GM12878 (cell line): ENCODE results near the gene B3GNT7. TPM values are rescaled to one million over a fixed set of nuclear protein-coding genes. Genes with fewer than 3 reads are reported as not detected.

Source experiments
- KLF5 ChIP-seq: fragments of 450-650 bp; IDR thresholded peaks from 2 replicates; pipeline ENCODE4 v1.6.1; 2014; ENCODE audit warnings: mild to moderate bottlenecking; ENCODE audit not compliant: partially characterized antibody
- MEF2A ChIP-seq: IDR thresholded peaks from 2 replicates; pipeline ENCODE4 v1.6.1; 2011; ENCODE audit warnings: low read depth, mild to moderate bottlenecking, low read length, moderate library complexity; ENCODE audit not compliant: insufficient read depth
- NR2C1 ChIP-seq: fragments of 450-650 bp; IDR thresholded peaks from 2 replicates; pipeline ENCODE4 v1.6.1; 2017; ENCODE audit warnings: antibody characterized with exemption, mild to moderate bottlenecking, moderate library complexity
- POU2F2 ChIP-seq: IDR thresholded peaks from 3 replicates; pipeline ENCODE4 v1.6.1; 2011; ENCODE audit warnings: low read depth, mild to moderate bottlenecking, low read length, borderline replicate concordance
- TBL1XR1 ChIP-seq: IDR thresholded peaks from 2 replicates; pipeline ENCODE4 v1.6.1; 2012; ENCODE audit warnings: low read depth, low read length, improper control_type of control experiment
- polyA plus RNA-seq, 11 experiments: library from polyadenylated mRNA; depleted of rRNA in 4 of 11; unstranded in 6 of 11; stranded (reverse) in 5 of 11; fragments of >200 nt; fragmentation: Nextera tagmentation in 4 of 11; fragmentation: Illumina TruSeq in 1 of 11; extraction: Ambion mirVana in 4 of 11; extraction: Trizol in 1 of 11; gene quantifications; 1 replicate in 1 of 11; 2 replicates in 10 of 11; pipeline versions ENCODE4 v1.2.1 to v1.2.3, GENCODE V29; 2011 to 2016; ENCODE audit warnings: inconsistent platforms in 2 of 11, missing spikeins in 2 of 11, low read depth in 1 of 11
- total RNA-seq, 4 experiments: library from RNA; depleted of rRNA in 3 of 4; stranded (reverse); fragments of >200 nt in 3 of 4; fragmentation: Illumina TruSeq in 1 of 4; extraction: Trizol in 1 of 4; gene quantifications; 2 replicates each; pipeline versions ENCODE4 v1.2.1 to v1.2.3, GENCODE V29; 2013 to 2021
- TF ChIP-seq, protein P1 (sequence below): IDR thresholded peaks from 2 replicates; pipeline ENCODE4 v1.6.1; 2011; ENCODE audit warnings: mild to moderate bottlenecking, low read depth, low read length, moderate library complexity; ENCODE audit not compliant: insufficient replicate concordance
- TF ChIP-seq, protein P2 (sequence below): fragments of 450-650 bp; IDR thresholded peaks from 2 replicates; pipeline ENCODE4 v1.6.1; 2017; ENCODE audit warnings: antibody characterized with exemption, mild to moderate bottlenecking, moderate library complexity
- TF ChIP-seq, protein P3 (sequence below): fragments of 450-650 bp; IDR thresholded peaks from 2 replicates; pipeline ENCODE4 v1.6.1; 2017; ENCODE audit warnings: mild to moderate bottlenecking

The B3GNT7 gene
- total and polyA plus RNA-seq, 10 of the 15 experiments (the other 5 are each of a cell fraction or from before 2014, with no cell fraction given), result 0.91 to 12.6 (median 3.7) TPM

- no peak for TF ChIP-seq KLF5
- no peak for TF ChIP-seq MEF2A
- TF ChIP-seq POU2F2, result no peak
- no peak for TF ChIP-seq NR2C1
- TF ChIP-seq, protein P1, sequence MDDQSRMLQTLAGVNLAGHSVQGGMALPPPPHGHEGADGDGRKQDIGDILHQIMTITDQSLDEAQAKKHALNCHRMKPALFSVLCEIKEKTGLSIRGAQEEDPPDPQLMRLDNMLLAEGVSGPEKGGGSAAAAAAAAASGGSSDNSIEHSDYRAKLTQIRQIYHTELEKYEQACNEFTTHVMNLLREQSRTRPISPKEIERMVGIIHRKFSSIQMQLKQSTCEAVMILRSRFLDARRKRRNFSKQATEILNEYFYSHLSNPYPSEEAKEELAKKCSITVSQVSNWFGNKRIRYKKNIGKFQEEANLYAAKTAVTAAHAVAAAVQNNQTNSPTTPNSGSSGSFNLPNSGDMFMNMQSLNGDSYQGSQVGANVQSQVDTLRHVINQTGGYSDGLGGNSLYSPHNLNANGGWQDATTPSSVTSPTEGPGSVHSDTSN, result no peak
- TF ChIP-seq, protein P2, sequence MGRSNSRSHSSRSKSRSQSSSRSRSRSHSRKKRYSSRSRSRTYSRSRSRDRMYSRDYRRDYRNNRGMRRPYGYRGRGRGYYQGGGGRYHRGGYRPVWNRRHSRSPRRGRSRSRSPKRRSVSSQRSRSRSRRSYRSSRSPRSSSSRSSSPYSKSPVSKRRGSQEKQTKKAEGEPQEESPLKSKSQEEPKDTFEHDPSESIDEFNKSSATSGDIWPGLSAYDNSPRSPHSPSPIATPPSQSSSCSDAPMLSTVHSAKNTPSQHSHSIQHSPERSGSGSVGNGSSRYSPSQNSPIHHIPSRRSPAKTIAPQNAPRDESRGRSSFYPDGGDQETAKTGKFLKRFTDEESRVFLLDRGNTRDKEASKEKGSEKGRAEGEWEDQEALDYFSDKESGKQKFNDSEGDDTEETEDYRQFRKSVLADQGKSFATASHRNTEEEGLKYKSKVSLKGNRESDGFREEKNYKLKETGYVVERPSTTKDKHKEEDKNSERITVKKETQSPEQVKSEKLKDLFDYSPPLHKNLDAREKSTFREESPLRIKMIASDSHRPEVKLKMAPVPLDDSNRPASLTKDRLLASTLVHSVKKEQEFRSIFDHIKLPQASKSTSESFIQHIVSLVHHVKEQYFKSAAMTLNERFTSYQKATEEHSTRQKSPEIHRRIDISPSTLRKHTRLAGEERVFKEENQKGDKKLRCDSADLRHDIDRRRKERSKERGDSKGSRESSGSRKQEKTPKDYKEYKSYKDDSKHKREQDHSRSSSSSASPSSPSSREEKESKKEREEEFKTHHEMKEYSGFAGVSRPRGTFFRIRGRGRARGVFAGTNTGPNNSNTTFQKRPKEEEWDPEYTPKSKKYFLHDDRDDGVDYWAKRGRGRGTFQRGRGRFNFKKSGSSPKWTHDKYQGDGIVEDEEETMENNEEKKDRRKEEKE, result no peak
- TF ChIP-seq, protein P3, sequence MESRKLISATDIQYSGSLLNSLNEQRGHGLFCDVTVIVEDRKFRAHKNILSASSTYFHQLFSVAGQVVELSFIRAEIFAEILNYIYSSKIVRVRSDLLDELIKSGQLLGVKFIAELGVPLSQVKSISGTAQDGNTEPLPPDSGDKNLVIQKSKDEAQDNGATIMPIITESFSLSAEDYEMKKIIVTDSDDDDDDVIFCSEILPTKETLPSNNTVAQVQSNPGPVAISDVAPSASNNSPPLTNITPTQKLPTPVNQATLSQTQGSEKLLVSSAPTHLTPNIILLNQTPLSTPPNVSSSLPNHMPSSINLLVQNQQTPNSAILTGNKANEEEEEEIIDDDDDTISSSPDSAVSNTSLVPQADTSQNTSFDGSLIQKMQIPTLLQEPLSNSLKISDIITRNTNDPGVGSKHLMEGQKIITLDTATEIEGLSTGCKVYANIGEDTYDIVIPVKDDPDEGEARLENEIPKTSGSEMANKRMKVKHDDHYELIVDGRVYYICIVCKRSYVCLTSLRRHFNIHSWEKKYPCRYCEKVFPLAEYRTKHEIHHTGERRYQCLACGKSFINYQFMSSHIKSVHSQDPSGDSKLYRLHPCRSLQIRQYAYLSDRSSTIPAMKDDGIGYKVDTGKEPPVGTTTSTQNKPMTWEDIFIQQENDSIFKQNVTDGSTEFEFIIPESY, result no peak
- no peak for TF ChIP-seq TBL1XR1
These were observed 17.9 kb downstream of the B3GNT7 start (continued) for GRCh38 chr2:231413456-231413855.
